GM21360 (cell line): ENCODE measurements around the gene ALDH1L1.

Experiments
- ATAC-seq: cut with Tn5 transposase; IDR thresholded peaks from one replicate; pipeline ENCODE4 v1.9.1; 2021; ENCODE audit warnings: mild to moderate bottlenecking, moderate library complexity; ENCODE audit not compliant: unreplicated experiment

The ALDH1L1 gene

GRCh38 chr3:126155819-126156218 lies 24.6 kb downstream of the ALDH1L1 start:
- ATAC-seq, result no peak

GRCh38 chr3:126155280-126155640 lies 25.1 kb downstream of the ALDH1L1 start:
- no peak for ATAC-seq

DNA sequence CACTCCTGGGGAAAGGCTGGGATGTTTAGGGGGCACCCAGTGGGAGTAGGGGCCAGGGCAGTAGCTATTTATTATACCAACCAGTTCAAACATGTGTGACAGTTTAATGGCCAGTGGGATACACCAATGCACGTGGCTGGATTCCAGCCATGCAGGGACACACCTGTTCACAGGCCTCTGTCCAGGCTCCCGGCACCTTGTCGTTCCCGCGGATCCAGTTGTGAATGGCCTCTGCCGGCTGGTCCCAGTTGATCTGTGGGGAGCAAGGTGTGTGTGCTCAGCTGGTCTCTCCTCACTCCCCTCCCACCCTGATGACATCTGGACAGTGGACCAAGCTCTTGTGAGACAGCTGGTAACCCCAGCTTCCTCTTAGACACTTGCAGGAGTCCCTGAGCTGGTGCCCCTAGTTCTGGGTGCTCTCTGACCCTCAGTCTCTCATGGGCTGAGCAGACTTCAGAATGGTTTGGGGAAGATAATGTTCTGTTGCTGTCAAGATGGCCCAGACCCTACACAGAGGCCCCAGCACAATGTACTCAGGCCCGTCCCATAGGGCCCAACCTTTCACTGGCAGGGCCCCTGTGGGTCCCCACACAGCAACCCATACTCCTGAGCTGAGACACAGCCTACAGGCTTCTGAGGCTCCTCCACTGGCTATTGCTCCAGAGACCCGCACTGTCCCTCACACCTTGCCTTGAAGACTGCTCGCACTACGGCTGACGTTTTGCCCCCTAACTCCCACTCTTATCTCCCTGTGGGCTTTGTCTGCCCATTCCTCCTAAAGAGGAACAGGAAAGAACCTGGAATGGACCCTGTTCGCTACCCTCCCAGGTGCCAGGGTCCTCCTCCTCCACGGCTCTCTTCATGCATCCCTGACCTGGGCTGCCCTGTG lies 25.8 kb downstream of the ALDH1L1 start:
- no peak for ATAC-seq

GRCh38 chr3:126153695-126154360 lies 26.6 kb downstream of the ALDH1L1 start:
- no peak for ATAC-seq

DNA sequence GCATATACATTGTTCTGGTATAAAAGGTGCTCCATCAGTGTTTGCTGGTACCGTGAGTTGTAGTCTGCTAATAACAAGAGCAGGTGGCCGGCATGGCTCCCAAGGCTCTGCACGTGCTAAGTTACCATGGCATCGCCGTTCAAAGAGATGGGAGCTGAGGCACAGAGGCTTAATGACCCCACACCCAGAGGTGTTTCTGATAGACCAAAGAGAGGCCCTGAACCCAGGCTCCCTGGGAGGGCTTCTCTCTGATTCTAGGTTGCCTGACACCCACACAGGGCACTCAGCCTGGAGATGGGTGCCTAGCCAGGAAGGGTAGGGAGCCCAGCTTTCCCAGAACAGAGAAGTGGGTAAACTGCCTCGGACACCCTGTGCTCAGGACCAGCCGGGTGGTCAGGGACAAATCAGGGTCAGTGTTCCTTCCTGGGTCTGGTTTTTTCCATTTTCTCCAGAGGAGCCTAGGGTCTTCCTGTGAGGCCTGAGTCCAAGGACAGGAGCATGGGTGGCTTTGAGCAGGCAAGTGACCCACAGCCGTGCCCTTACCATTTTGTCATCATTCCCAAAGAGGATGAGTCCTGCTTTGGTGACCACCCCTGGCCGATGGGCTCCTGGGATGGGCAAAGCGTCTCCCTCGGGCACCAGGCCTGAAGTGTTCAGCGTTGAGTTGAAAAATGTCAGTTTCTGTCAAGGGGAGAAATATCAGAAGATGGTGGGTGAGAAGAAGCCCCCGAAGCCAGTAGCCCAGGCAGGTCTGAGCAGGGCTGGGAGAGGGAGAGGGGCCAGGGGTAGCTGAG lies 27.3 kb downstream of the ALDH1L1 start:
- no peak for ATAC-seq

DNA sequence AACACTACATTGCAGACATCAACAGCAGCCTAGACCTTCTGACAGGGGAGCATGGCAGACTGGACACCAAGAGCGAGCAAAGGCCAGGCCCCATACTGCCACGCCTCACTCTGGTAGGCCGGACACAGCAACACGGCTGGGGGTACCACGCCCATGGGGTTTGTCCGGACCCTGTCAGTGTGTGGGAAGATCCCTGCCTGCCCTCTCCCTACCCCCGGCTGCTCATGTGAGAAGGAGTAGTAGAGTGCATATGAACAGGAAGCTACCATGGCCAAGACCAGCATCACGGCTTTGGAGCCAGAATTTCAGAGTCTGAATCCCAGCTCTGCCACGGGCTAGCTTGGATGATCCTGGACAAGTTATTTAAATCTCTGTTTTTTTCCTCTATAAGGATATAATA lies 27.9 kb downstream of the ALDH1L1 start:
- no peak for ATAC-seq

- no peak for ATAC-seq
These were observed 28.7 kb downstream of the ALDH1L1 start for GRCh38 chr3:126151562-126152302.

DNA sequence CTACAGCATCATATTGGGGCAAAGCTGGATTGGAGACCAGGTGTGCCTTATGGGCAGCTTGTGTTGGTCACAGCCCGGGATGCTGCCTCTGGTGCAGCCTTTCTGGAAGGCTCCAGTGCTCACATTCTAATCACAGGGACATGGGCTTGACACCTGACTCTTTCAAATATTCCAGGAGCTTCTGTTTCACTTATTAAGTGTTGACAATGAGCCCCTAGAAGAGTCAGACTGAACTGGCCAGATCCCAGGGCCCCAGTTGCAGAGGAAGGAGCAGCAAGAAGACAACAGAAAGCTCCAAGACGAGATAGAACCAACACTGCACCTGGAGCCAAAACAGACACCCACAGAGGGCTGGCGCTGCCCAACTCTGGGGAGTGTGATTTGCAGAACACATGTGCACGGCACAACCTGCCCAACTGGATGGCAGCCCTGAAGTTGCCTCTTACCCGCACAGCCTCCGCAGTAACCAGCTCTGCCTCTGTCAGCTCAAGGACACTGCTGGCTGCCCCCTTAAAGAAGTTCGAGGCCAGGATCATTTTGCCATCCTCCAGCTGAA lies 30.3 kb downstream of the ALDH1L1 start:
- ATAC-seq, result no peak

GRCh38 chr3:126149256-126149902 lies 31.0 kb downstream of the ALDH1L1 start:
- ATAC-seq, result no peak

- ATAC-seq, result no peak
These were observed 32.3 kb downstream of the ALDH1L1 start for GRCh38 chr3:126147932-126148683.

DNA sequence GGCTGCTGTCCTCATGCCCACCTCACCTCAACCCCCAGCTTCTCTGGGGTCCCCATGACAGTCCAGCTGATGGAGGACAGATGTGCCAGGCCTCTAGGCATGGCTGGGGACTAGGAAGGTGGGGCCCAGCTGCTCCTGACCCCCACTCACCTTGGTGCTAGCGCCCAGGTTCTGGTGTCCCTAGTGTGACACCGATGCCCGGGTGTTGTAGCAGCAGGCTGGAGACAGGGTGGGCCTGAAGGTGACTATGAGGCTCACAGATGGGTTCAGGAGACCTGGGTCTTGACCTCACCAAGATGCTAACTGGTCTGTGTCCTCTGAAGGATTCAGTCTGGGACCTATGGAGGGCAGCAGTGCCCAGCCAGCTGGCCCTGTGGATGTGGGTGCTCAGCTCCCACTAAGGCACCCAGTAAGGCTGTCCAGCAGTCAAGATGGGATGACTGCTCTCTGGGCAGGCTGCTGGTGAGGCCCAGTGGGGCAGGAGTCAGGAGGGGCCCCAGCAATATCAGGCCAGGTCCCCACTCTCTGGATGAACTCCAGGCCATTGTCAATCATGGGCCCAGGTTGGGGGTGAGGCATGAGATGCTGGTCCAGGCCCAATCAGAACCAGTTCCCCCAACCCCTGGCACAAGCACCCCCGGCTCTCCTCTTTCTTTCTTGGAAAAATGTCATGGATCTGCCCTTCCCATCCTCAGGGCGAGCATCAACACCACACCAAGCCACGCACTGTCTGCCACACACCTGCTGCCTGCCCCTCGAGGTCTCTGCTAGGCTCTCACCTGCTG lies 33.0 kb downstream of the ALDH1L1 start:
- no peak for ATAC-seq

GRCh38 chr3:126146525-126147146 lies 33.8 kb downstream of the ALDH1L1 start:
- ATAC-seq, result no peak

- ATAC-seq, result no peak
These were observed 34.4 kb downstream of the ALDH1L1 start for GRCh38 chr3:126146034-126146433.

DNA sequence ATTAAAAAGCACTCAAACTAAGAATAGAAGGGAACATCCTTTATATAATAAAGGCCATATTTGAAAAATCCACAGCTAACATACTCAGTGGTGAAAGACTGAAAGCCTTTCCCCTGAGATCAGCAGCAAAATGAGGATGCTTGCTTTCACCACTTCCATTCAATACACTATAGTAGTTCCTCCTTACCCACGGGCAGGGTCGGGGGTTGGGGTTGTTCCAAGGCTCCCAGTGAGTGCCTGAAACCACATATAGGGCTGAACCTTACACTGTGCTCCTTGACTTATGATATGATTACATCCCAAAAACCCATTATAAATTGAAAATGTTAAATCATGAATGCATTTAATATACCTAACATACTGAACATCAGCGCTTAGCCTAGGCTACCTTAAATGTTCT lies 37.7 kb downstream of the ALDH1L1 start:
- no peak for ATAC-seq

DNA sequence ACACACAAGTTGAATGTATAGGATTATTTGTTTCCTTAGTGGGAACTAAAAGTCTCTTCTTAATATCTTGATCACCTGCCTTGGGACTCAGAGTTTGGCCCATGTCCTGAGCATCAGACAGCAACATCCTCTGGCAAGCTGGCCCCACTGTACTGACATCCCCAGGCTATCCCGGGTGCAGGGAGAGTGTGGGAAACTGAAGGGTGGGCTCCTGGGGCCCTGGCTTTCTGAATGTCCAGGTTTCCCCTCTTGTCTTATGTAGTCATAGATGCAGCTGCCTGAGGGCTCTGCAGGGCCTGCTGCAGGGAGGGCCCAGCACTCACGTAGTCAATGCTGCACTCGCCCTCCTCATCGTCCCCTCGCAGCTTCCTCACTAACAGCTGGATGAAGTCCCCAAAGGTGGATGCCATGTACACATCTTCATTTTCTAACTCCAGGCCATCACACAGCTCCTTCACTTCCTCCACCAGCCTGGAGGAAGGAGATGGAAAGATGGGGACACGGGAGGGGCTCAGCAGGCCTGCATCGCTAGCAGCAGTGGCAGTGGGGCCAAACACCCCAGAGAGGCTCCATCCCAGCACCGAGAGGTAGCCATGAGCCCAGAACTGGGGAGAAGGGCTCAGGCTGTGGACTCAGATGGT lies 42.8 kb downstream of the ALDH1L1 start:
- no peak for ATAC-seq

DNA sequence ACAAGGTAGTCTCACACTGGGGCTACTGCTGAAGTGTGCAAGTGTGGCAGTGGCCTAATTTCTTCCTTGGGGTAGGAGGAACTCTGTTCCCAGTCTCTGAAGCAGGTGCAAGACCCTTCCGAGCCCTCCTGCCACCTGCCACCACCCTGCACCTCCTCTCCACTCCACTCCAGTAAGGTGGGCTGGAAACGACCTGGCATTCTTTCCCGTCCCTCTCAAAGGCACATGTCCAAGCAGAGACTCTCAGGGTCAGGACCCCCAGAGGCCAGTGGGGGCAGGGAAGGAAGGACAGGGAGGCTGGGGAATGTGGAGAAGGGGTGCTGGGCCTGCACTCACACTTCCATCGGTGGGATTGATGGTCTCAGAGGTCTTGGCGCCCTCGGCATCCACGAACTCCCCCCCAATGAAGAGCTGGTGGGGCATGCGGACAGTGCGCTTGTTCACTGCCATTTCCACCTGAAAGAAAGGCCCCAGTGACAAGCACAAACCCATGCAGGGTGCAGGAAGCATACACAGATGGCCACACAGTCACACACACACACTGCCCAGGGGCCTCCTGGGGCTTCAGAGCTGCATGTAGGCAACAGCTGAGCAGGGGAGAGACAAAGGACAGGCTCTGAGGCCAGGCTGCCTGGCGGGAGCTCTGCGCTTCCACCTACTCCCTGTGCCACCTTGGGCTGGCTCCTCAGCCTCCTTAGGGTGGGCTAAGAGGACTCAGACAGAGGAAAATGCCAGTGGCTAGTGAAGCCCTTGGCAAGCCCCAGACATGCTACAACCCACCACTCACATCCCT lies 43.8 kb downstream of the ALDH1L1 start:
- no peak for ATAC-seq
